ENCODE results near the gene EML1.

Gene EML1

DNA sequence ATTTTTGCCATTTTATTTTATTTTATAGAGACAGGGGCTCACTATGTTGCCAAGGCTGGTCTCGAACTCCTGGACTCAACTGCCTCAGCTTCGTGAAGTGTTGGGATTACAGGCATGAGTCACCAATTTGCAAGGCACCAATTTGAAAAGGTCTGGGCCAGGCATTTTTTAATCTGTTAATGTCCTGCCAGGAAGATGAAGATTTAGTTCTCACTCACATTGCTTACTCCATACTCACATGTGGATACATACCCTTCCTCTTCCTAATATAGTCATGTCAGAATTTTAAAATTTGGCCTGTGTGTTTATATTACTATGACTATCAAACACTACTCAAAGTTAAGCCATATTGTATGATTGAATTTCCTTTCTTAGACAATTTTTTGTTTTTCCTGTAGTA is 15.3 kb upstream of the EML1 start:
- no peak for DNase-seq
- Mint-ChIP-seq H3K9me3 (peaks cover 0 to 2% of the 10 kb centered on the region in 2 donors), H3K4me1 (ENCODE audit: low read depth in 2 of 2) (no peaks in the 10 kb centered on the region), H3K27ac (no peak overlapping the region), H3K4me3 (no peak overlapping the region), H3K36me3 (ENCODE audit: insufficient read depth) (no peaks in the 10 kb centered on the region), H3K27me3 (peaks cover 62 to 76% of the 10 kb centered on the region in 2 donors)
- ATAC-seq (replicated peaks) = no peak

DNA sequence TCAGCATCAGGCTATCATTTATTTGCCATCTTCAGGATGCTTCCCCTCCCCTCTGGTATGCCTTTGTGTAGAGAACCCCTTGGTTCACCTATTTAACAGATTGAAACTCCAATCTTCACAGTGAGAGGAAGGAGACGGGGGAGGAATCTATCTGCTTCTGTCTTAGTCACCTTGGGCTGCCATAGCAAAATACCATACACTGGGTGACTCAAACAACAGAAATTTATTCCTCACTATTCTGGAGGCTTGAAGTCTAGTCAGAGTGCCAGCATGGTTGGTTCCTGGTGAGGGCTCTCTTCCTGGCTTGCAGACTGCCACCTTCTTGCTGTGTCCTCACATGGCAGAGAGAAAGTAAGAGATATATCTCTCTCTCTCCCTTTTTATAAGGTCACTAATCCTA is 13.5 kb upstream of the EML1 start:
- DNase-seq = no peak
- Mint-ChIP-seq H3K9me3 (peaks cover 0 to 2% of the 10 kb centered on the region in 2 donors), H3K27me3 (peaks cover 49 to 58% of the 10 kb centered on the region in 2 donors), H3K4me3 (no peak overlapping the region), H3K27ac (no peak overlapping the region), H3K36me3 (ENCODE audit: insufficient read depth) (no peaks in the 10 kb centered on the region), H3K4me1 (ENCODE audit: low read depth in 2 of 2) (no peaks in the 10 kb centered on the region)
- ATAC-seq (replicated peaks) = no peak

DNA sequence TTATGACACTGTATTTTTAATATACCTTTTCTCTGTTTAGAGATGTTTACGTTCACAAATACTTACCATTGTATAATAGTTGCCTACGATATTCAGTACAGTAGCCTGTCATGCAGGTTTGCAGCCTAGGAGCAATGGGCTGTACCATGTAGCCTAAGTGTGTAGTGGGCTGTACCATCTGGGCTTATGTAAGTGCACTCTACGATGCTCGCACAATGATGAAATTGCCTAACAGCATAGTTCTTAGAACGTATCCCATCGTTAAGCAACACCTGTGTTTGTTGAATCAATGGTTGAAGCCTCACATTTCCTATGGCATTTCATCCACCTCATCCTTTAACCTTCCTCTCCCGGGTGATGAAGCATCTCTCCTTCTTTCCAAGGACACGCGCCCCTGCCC is 12.5 kb upstream of the EML1 start:
- no peak overlapping the region for H3K27ac Mint-ChIP-seq
- H3K9me3 Mint-ChIP-seq = peaks cover 0 to 2% of the 10 kb centered on the region in 2 donors
- no peak overlapping the region for H3K4me3 Mint-ChIP-seq
- no peak for ATAC-seq (replicated peaks)
- DNase-seq = no peak
- H3K4me1 Mint-ChIP-seq (ENCODE audit: low read depth in 2 of 2) = no peaks in the 10 kb centered on the region
- H3K27me3 Mint-ChIP-seq = peaks cover 49 to 50% of the 10 kb centered on the region in 2 donors
- no peaks in the 10 kb centered on the region for H3K36me3 Mint-ChIP-seq (ENCODE audit: insufficient read depth)

DNA sequence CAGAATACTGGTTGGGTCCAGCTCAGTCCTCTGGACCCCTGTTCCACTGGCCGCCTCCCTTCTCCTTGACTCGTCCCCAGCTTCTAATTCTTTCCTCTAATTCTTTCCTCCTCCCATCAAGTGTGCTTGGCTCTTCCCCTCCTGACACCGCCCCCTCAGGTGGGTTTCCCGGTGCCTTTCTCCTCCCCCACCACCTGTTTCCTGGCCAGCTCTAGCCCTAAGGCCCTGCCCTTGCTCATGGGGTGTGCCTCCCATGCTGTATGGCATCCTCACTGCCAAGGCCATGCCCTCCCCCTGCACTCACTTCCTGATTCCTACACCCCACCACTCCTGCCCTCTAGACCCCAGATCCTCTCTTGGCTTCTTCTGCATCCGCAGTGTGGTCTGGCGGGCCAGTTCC is 12.1 kb upstream of the EML1 start:
- H3K27ac Mint-ChIP-seq = no peak overlapping the region
- no peak for ATAC-seq (replicated peaks)
- no peaks in the 10 kb centered on the region for H3K4me1 Mint-ChIP-seq (ENCODE audit: low read depth in 2 of 2)
- no peak overlapping the region for H3K4me3 Mint-ChIP-seq
- no peaks in the 10 kb centered on the region for H3K36me3 Mint-ChIP-seq (ENCODE audit: insufficient read depth)
- peaks cover 47 to 53% of the 10 kb centered on the region in 2 donors for H3K27me3 Mint-ChIP-seq
- DNase-seq = no peak
- H3K9me3 Mint-ChIP-seq = peaks cover 0 to 2% of the 10 kb centered on the region in 2 donors

DNA sequence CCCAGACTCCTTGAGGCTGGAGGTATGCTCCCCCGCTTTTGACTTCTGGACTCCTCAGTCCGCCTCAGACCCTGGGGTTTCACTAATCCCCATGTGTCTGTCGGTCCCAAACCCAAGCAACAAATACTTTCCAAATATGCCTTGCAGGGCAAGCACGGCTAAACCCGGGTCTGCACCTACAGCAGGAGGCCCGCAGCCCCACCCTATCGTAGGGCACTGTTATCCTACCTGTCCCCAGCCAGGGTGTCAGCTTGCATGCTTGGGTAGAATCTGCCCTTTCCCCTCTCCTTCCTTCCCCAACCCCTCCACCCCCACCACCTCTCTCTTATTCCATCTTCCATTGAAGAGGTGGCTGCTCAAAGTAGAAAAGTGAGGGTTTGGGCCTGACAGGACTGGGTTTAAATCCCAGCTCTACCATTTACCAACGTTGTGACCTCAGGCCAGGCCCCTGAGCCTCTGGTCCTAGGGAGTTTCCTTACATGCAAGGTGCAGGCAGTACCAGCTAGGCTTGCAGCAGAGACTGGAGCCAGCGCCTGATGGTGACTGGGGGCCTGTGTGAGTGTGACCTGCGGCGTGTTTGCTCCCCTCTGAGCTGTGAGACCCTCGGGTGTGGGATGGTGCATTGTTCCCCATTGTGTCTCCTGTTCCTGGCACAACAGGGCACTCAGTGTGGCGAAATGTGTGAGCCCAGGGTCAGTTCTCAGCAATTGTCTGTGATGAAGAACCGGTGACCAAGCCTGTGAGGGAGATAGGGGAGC is 11.2 kb upstream of the EML1 start:
- no peak for ATAC-seq (replicated peaks)

DNA sequence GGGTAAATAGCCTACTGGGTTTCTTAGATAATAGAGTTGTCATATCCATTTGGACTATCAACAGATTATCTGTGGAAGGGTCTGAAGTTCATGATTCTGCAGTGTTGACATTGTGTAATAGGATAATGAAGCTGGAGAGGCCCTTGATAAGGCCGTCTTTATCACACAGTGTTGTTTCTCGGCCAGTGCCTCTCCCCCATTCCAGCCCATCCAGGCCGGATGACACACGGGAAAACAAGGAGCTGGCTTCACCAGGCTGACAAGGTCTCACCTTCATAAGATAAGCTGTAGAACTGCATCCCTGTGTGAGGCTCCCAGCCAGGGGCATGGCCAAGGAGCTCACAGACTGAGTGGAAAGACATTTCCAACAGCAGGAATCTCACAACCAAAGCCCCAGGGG is 8.7 kb upstream of the EML1 start:
- DNase-seq = no peak
- no peak for ATAC-seq (replicated peaks)
- peaks cover 0 to under 1% of the 10 kb centered on the region in 2 donors for H3K4me1 Mint-ChIP-seq (ENCODE audit: low read depth in 2 of 2)
- H3K36me3 Mint-ChIP-seq (ENCODE audit: insufficient read depth) = no peaks in the 10 kb centered on the region
- H3K27me3 Mint-ChIP-seq = peaks cover 31 to 37% of the 10 kb centered on the region in 2 donors
- H3K27ac Mint-ChIP-seq = no peak overlapping the region
- H3K4me3 Mint-ChIP-seq = no peak overlapping the region
- no peaks in the 10 kb centered on the region for H3K9me3 Mint-ChIP-seq

More for the DNA sequence above, 11.2 kb upstream of the EML1 start:
- Mint-ChIP-seq H3K27ac (no peak overlapping the region), H3K27me3 (peaks cover 47 to 49% of the 10 kb centered on the region in 2 donors), H3K36me3 (ENCODE audit: insufficient read depth) (no peaks in the 10 kb centered on the region), H3K9me3 (peaks cover 0 to 2% of the 10 kb centered on the region in 2 donors), H3K4me1 (ENCODE audit: low read depth in 2 of 2) (no peaks in the 10 kb centered on the region), H3K4me3 (no peak overlapping the region)
- no peak for DNase-seq

DNA sequence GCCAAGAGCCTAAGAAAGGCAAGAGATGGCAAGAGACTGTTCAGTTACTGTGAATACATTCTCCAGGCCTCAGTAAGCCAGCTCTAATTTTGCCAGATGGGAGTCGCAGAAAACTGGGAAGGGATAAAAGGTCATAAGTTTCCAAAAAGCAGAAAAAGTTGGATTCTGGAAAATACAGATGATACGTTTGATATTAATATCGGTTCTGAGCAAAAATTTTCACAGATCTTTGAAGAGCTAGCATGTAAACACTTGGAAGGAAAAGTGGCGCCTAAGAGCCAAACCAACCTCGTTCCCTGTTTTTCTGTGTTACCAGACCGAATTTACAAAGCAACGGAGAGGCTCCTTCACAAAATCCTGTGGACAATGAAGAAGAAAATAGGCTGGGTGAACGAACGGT is 7.8 kb upstream of the EML1 start:
- ATAC-seq (replicated peaks) (no peak), DNase-seq (no peak)
- Mint-ChIP-seq H3K4me1 (ENCODE audit: low read depth in 2 of 2) (peaks cover 2 to 3% of the 10 kb centered on the region in 2 donors), H3K27ac (no peak overlapping the region), H3K36me3 (ENCODE audit: insufficient read depth) (no peaks in the 10 kb centered on the region), H3K4me3 (no peak overlapping the region), H3K27me3 (peaks cover 26 to 36% of the 10 kb centered on the region in 2 donors), H3K9me3 (no peaks in the 10 kb centered on the region)

DNA sequence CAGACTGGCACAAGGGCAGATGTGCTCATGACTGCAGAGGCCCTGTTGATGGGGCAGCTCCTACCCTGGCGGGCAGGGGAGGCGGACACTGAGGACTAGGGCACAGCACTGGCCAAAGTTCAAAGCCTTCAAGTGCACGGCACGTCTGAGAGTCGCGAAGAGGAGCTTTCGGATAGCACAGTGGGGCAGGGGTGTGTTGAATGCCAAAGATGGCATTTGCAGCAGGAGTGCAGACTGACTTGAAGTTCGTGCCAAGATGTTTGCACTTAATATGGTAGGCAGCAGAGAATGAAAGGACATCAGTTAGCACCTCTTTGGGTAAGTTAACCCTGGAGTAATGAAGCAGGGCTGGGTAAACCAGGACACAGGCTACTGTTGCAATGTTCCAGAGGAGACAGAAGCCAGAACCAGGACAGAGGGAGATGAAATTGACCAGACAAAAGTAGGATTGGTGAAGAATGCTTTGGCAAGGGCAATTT is 6.7 kb upstream of the EML1 start:
- Mint-ChIP-seq H3K27me3 (peaks cover 14 to 24% of the 10 kb centered on the region in 2 donors), H3K4me3 (no peak overlapping the region)

DNA sequence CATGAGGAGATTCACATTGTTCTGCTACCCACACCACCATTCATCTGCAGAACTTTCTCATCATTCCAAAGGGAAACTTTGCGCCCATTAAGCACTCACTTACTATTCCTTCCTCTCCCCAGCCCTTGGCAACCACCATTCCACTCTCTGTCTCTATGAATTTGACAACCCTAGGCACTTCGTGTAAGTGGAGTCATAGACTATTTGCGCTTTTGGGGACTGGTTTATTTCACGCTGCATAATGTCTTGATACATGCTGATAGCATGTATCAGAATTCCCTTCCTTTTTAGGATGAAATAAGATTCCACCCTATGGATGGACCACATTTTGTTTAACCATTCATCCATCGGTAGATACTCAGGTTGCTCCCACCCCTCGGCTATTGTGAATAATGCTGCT is 4.5 kb upstream of the EML1 start:
- peaks cover 3 to 7% of the 10 kb centered on the region in 2 donors for H3K4me1 Mint-ChIP-seq (ENCODE audit: low read depth in 2 of 2)
- ATAC-seq (replicated peaks) = no peak
- H3K27me3 Mint-ChIP-seq = peaks cover 5 to 15% of the 10 kb centered on the region in 2 donors
- H3K27ac Mint-ChIP-seq = no peak overlapping the region
- H3K4me3 Mint-ChIP-seq = no peak overlapping the region
- no peak for DNase-seq
- peaks cover 6% of the 10 kb centered on the region for H3K36me3 Mint-ChIP-seq (ENCODE audit: insufficient read depth)
- H3K9me3 Mint-ChIP-seq = no peaks in the 10 kb centered on the region

More for the DNA sequence above, 6.7 kb upstream of the EML1 start:
- Mint-ChIP-seq H3K36me3 (ENCODE audit: insufficient read depth) (no peaks in the 10 kb centered on the region), H3K9me3 (no peaks in the 10 kb centered on the region), H3K4me1 (ENCODE audit: low read depth in 2 of 2) (peaks cover 3% of the 10 kb centered on the region in 2 donors), H3K27ac (no peak overlapping the region)
- no peak for ATAC-seq (replicated peaks)
- no peak for DNase-seq

DNA sequence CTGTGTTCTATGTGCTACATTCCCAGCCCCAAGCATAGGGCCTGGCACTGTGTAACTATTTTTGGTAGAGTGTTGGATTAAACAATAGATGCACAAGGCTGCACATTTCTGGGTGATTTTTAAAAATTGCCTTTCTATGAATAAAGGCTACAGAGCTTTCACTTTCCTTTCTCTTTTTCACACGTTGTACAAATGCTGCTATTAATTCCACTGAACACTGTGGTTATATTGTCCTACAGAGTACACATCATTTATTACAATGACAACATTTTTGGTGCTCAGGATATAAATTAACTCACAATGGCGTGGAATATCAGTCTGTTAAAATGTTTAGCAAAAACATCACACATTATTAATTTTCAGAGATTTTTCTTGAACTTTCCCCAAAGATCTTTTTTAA is 3.6 kb upstream of the EML1 start:
- Mint-ChIP-seq H3K9me3 (no peaks in the 10 kb centered on the region), H3K27ac (no peak overlapping the region), H3K4me3 (no peak overlapping the region), H3K36me3 (ENCODE audit: insufficient read depth) (peaks cover 12% of the 10 kb centered on the region), H3K4me1 (ENCODE audit: low read depth in 2 of 2) (peaks cover 3 to 7% of the 10 kb centered on the region in 2 donors), H3K27me3 (peaks cover 5 to 12% of the 10 kb centered on the region in 2 donors)
- ATAC-seq (replicated peaks) (no peak), DNase-seq (no peak)

DNA sequence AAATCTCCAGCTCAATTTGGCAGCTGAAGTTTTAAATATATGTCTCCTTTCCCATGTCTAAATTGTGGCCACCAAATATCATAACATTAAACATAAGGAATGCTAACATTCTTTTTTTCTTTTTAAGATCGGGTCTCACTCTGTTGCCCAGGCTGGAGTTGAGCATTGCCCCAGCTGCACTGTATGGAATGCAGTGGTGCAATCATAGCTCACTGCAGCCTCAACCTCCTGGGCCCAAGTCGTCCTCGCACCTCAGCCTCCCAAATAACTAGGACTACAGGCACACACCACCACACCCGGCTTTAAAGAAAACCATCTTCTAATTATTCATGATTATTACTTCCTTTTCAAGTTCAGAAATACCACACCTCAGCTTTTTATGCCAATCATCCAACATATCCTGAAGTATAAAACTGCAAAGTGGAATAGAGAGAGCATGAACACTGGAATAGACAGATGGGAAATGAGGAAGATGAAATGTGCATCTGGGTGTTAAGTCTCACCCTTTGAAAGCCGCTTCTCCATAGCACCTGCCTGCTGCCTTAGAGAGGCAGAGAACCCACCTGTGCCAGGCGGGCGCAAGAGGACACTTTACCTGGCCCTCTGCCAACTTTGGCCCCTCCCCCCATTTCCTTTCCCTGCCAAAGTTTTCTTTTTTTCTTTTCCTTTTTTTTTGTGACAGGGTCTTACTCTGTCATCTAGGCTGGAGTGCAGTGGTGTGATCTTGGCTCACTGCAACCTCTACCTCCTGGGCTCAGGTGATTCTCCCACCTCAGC is 2.8 kb upstream of the EML1 start:
- Mint-ChIP-seq H3K27me3 (peaks cover 4 to 5% of the 10 kb centered on the region in 2 donors), H3K27ac (no peak overlapping the region), H3K9me3 (no peaks in the 10 kb centered on the region), H3K4me3 (no peak overlapping the region), H3K36me3 (ENCODE audit: insufficient read depth) (peaks cover 12% of the 10 kb centered on the region), H3K4me1 (ENCODE audit: low read depth in 2 of 2) (peaks cover 3 to 7% of the 10 kb centered on the region in 2 donors)
- ATAC-seq (replicated peaks) = no peak
- DNase-seq = no peak

DNA sequence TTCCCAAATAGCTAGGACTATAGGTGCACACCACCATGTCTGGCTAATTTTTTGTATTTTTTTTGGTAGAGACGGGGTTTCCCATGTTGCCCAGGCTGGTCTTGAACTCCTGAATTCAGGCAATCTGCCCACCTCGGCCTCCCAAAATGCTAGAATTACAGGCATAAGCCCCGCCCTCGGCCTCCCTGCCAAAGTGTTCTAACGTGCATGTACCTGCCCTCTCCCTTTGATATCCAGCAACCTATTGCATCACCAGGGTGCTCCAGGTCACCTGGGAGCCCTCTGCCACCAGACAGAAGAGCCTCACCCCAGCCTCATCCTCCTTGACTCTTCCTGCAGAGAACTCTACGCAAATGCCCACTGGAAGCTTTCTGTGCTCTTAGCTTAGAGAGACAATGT is 2.2 kb upstream of the EML1 start:
- peaks cover 3 to 7% of the 10 kb centered on the region in 2 donors for H3K4me1 Mint-ChIP-seq (ENCODE audit: low read depth in 2 of 2)

DNA sequence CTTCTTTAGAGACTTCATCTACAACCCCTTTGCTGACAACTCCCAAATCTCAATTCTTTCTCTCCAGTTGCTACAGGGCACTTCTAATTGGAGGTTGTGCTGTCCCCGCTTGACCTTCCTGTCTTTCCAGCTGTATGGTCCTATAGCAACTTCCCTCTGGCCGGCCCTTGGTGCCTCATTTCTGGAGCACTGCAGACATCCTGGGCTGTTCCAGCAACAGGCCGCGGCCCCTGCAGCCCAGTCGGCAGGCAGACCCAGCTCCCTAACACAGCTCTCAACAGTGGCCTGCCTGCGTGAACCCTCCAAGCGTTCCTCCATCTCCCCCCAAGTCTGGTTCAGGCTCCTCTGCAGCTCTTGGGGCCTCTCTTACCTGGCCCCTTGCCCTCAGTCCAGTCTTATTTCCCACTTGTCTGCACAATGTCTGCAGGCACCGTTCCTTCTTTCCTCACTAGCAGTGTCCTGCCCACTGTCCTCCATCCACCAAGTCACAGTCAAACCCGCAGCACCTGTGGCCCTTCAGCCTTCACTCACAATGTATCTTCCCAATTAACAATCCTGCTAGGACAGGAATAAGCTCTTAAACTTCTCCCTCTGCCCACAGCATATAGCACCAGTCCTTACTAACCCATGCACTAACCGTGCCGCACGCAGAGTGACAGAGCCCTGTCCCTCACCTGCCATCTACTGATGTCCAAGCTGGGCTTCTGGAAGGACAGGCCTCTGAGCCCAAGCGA is 1.6 kb upstream of the EML1 start:
- peak overlapping the region in 1 of 2 donors; percentile 1 for H3K27ac Mint-ChIP-seq
- DNase-seq (no peak), ATAC-seq (replicated peaks) (no peak)
- peaks cover 12% of the 10 kb centered on the region for H3K36me3 Mint-ChIP-seq (ENCODE audit: insufficient read depth)
- peak overlapping the region in 1 of 2 donors; percentile 74 for H3K4me3 Mint-ChIP-seq
- H3K9me3 Mint-ChIP-seq = no peaks in the 10 kb centered on the region
- peaks cover 2 to 10% of the 10 kb centered on the region in 2 donors for H3K27me3 Mint-ChIP-seq
- peaks cover 3 to 7% of the 10 kb centered on the region in 2 donors for H3K4me1 Mint-ChIP-seq (ENCODE audit: low read depth in 2 of 2)

More for the DNA sequence above, 2.2 kb upstream of the EML1 start:
- ATAC-seq (replicated peaks) (no peak), DNase-seq (no peak)
- no peak overlapping the region for H3K4me3 Mint-ChIP-seq
- H3K27me3 Mint-ChIP-seq = peaks cover 0 to 6% of the 10 kb centered on the region in 2 donors
- H3K27ac Mint-ChIP-seq = peak overlapping the region in 1 of 2 donors; percentile 1
- peaks cover 12% of the 10 kb centered on the region for H3K36me3 Mint-ChIP-seq (ENCODE audit: insufficient read depth)
- no peaks in the 10 kb centered on the region for H3K9me3 Mint-ChIP-seq
